ENCODE measurements around the gene TIGD7. TPM values are rescaled to one million over a fixed set of nuclear protein-coding genes. Genes with fewer than 3 reads are reported as not detected.

TIGD7 gene
- total RNA-seq, 3 donors from 2014 or later = 5.2 to 11.4 (median 7.0) TPM

GRCh38 chr16:3249020-3249419 lies 56.2 kb downstream of the TIGD7 start:
- TF ChIP-seq POLR2A (IDR thresholded peaks at IDR 0.05) = no peak
- TF ChIP-seq, protein P1, sequence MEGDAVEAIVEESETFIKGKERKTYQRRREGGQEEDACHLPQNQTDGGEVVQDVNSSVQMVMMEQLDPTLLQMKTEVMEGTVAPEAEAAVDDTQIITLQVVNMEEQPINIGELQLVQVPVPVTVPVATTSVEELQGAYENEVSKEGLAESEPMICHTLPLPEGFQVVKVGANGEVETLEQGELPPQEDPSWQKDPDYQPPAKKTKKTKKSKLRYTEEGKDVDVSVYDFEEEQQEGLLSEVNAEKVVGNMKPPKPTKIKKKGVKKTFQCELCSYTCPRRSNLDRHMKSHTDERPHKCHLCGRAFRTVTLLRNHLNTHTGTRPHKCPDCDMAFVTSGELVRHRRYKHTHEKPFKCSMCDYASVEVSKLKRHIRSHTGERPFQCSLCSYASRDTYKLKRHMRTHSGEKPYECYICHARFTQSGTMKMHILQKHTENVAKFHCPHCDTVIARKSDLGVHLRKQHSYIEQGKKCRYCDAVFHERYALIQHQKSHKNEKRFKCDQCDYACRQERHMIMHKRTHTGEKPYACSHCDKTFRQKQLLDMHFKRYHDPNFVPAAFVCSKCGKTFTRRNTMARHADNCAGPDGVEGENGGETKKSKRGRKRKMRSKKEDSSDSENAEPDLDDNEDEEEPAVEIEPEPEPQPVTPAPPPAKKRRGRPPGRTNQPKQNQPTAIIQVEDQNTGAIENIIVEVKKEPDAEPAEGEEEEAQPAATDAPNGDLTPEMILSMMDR (IDR thresholded peaks at IDR 0.05) = no peak
- H3K27ac ChIP-seq = no peak overlapping the region
- H3K36me3 ChIP-seq = no peaks in the 10 kb centered on the region
- H3K9me3 ChIP-seq = no peaks in the 10 kb centered on the region
- no peak overlapping the region for H3K4me3 ChIP-seq
- H3K27me3 ChIP-seq = peaks cover 0 to 3% of the 10 kb centered on the region in 2 donors
- no peaks in the 10 kb centered on the region for H3K4me1 ChIP-seq
- no peak for DNase-seq (ENCODE audit: low spot score in 2 of 2)
- intact Hi-C loops (cut with DNase I; ENCODE audit: low total_unique reads) = loop anchor here (2.0 kb wide), 1 partner anchor 54 kb away; no protein-coding TSS in a partner anchor

Other genes starting within 250 kb of the TIGD7 start
- 10 to 100 TPM in 2 of 3 donors, 1 to 10 TPM in 1; 9.1 to 17.0 (median 12.0) TPM for gene IL32, start 239.8 kb downstream of the TIGD7 start, total RNA-seq
- gene ZSCAN10, start 206.1 kb downstream of the TIGD7 start, total RNA-seq = not detected
- gene ZNF205, start 192.8 kb downstream of the TIGD7 start, total RNA-seq = 10 to 100 TPM; 12.5 to 18.9 (median 13.4) TPM
- 1 to 10 TPM; 4.0 to 5.6 (median 5.6) TPM for gene ZNF213, start 170.4 kb downstream of the TIGD7 start, total RNA-seq
- gene OR1F1, start 117.2 kb downstream of the TIGD7 start, total RNA-seq = not detected
- 10 to 100 TPM in 1 of 3 donors, 1 to 10 TPM in 2; 3.5 to 11.1 (median 9.2) TPM for gene ZNF200, start 70.3 kb downstream of the TIGD7 start, total RNA-seq
- gene MEFV, start 48.8 kb downstream of the TIGD7 start, total RNA-seq = 1 to 10 TPM in 2 of 3 donors, under 1 TPM in 1; 0.66 to 5.6 (median 1.8) TPM
- gene ZNF263, start 21.9 kb downstream of the TIGD7 start, total RNA-seq = 10 to 100 TPM; 38.2 to 55.8 (median 47.9) TPM
- gene ZNF75A, start 67 bp upstream of the TIGD7 start, total RNA-seq = 10 to 100 TPM; 19.4 to 58.2 (median 37.0) TPM
- under 1 TPM in 1 of 3 donors, not detected in 2; 0.29 TPM for gene OR2C1, start 50.5 kb upstream of the TIGD7 start, total RNA-seq
- gene ZSCAN32, start 95.6 kb upstream of the TIGD7 start, total RNA-seq = 10 to 100 TPM; 10.9 to 17.7 (median 12.8) TPM
- 10 to 100 TPM in 2 of 3 donors, 1 to 10 TPM in 1; 9.3 to 17.7 (median 12.8) TPM for gene ZNF174, start 95.8 kb upstream of the TIGD7 start, total RNA-seq
- gene ZNF597, start 138.1 kb upstream of the TIGD7 start, total RNA-seq = 1 to 10 TPM; 2.1 to 3.6 (median 2.8) TPM
- gene NAA60, start 138.2 kb upstream of the TIGD7 start, total RNA-seq = 10 to 100 TPM; 25.4 to 25.9 (median 25.5) TPM
- gene C16orf90, start 190.1 kb upstream of the TIGD7 start, total RNA-seq = not detected
- gene CLUAP1, start 195.6 kb upstream of the TIGD7 start, total RNA-seq = 10 to 100 TPM; 20.8 to 27.1 (median 24.6) TPM

Measured in breast epithelium (tissue), 4 donors.